Neural progenitor cell (in vitro differentiated cells): Measurements from ENCODE around the gene FBN2.

Experiments
- EZH2 ChIP-seq: fragments of 200-600 bp; sonication (generic); IDR thresholded peaks from 2 replicates; pipeline ENCODE4 v1.6.1; 2017; ENCODE audit warnings: antibody characterized with exemption, mild to moderate bottlenecking, moderate library complexity
- EZH2phosphoT487 ChIP-seq: fragments of 200-600 bp; sonication (generic); IDR thresholded peaks from 2 replicates; pipeline ENCODE4 v1.6.1; 2017; ENCODE audit warnings: antibody characterized with exemption
- TF ChIP-seq, protein P1 (sequence below): fragments of 200-600 bp; sonication (generic); IDR thresholded peaks from 2 replicates; pipeline ENCODE4 v1.5.1; 2017; ENCODE audit warnings: antibody characterized with exemption, mild to moderate bottlenecking

DNA sequence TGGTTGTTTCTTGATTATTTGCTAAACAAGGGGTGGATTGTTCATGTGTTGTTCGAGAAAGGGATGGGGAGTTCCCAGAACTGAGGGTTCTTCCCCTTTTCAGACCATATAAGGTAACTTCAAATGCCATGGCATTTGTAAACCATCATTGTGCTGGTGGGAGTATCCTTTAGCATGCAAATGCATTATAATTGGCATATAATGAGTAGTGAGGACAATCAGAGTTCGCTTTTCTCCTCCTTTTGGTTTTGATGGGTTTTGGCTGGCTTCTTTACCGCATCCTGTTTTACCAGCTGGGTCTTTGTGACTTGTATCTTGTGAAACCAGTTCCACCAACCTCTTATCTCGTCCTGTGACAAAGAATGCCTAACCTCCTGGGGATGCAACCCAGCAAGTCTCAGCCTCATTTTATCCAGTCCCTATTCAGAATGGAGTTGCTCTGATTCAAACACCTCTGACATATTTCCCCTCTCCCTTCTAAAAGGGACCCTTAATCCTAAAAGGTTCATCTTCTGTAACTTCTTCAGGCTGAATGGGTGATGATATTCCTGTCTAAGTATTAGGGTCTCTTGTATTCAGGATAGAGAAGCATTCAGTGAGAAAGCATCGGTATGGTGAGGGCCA lies 8.7 kb upstream of the FBN2 start:
- TF ChIP-seq, protein P1, sequence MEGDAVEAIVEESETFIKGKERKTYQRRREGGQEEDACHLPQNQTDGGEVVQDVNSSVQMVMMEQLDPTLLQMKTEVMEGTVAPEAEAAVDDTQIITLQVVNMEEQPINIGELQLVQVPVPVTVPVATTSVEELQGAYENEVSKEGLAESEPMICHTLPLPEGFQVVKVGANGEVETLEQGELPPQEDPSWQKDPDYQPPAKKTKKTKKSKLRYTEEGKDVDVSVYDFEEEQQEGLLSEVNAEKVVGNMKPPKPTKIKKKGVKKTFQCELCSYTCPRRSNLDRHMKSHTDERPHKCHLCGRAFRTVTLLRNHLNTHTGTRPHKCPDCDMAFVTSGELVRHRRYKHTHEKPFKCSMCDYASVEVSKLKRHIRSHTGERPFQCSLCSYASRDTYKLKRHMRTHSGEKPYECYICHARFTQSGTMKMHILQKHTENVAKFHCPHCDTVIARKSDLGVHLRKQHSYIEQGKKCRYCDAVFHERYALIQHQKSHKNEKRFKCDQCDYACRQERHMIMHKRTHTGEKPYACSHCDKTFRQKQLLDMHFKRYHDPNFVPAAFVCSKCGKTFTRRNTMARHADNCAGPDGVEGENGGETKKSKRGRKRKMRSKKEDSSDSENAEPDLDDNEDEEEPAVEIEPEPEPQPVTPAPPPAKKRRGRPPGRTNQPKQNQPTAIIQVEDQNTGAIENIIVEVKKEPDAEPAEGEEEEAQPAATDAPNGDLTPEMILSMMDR = no peak
- TF ChIP-seq EZH2 (no peak), EZH2phosphoT487 (no peak)
